A549 (cell line): Measurements from ENCODE around the gene MAML2. TPM values are rescaled to one million over a fixed set of nuclear protein-coding genes. Genes with fewer than 3 reads are reported as not detected.
A peak's percentile ranks its signal among the peaks of the same experiment; 100 is the strongest.

Experiments
- ATAC-seq, 2 experiments: fragments of 200-7000 bp in 1 of 2; fragments of >200 bp in 1 of 2; cut with Nextera tagmentation in 1 of 2; cut with Tn5 transposase in 1 of 2; 3 replicates each; pipeline versions ENCODE4 v1.8.0 to v1.9.1; 2018 to 2020; ENCODE audit warnings: mild to moderate bottlenecking in 1 of 2, moderate library complexity in 1 of 2
- CTCF ChIA-PET: fragments of 300-600 bp; sonication (Branson Sonifier 250); formaldehyde crosslinking; extraction: SDS; loops from one replicate; lab custom pipeline; 2021; ENCODE audit warnings: antibody characterized with exemption, inconsistent platforms; lab: Yijun Ruan, JAX
- POLR2A ChIA-PET: fragments of 350-600 bp; formaldehyde crosslinking; extraction: SDS; loops from one replicate; lab custom pipeline; 2021; ENCODE audit warnings: antibody characterized with exemption, inconsistent platforms; lab: Yijun Ruan, JAX
- DNase-seq, 2 experiments: peaks; one replicate each; pipeline versions ENCODE4 v3.0.0 to v3.0.0-alpha.2; 2011 to 2016; ENCODE audit warnings: low read depth in 1 of 2, low spot score in 1 of 2
- FAIRE-seq: peaks from 2 replicates; lab custom pipeline; 2011; peaks lifted over from hg19 to GRCh38; lab: Jason Lieb, UNC
- H3K27ac ChIP-seq, 2 experiments: fragments of >200 bp; sonication (Bioruptor Twin); formaldehyde crosslinking; 3 replicates each; pipeline ENCODE4 v1.5.1; 2016 to 2017
- H3K4me1 ChIP-seq: fragments of >200 bp; sonication (Bioruptor Twin); formaldehyde crosslinking; 3 replicates; pipeline ENCODE4 v1.6.1; 2016
- H3K4me2 ChIP-seq: fragments of >200 bp; sonication (Bioruptor Twin); formaldehyde crosslinking; 3 replicates; pipeline ENCODE4 v1.6.1; 2016
- H3K4me3 ChIP-seq: fragments of >200 bp; sonication (Bioruptor Twin); formaldehyde crosslinking; 3 replicates; pipeline ENCODE4 v1.5.1; 2016
- H3K9me3 ChIP-seq: fragments of >200 bp; sonication (Bioruptor Twin); formaldehyde crosslinking; 3 replicates; pipeline ENCODE4 v1.6.1; 2016
- CBX8 ChIP-seq: fragments of 200-600 bp; sonication (generic); IDR thresholded peaks from 2 replicates; pipeline ENCODE4 v1.6.1; 2016
- CEBPB ChIP-seq, 2 experiments: fragments of >200 bp in 1 of 2; sonication (Bioruptor Twin) in 1 of 2; formaldehyde crosslinking in 1 of 2; IDR thresholded peaks; 2 replicates each; pipeline ENCODE4 v1.6.1; 2012 to 2016
- CHD2 ChIP-seq: fragments of 150-350 bp; IDR thresholded peaks from 2 replicates; pipeline ENCODE4 v1.6.1; 2014; ENCODE audit warnings: low read length; ENCODE audit not compliant: partially characterized antibody
- CHD4 ChIP-seq: fragments of 200-600 bp; sonication (generic); IDR thresholded peaks from 2 replicates; pipeline ENCODE4 v1.6.1; 2016; ENCODE audit warnings: antibody characterized with exemption, mild to moderate bottlenecking, borderline replicate concordance
- EHF ChIP-seq: fragments of 250-450 bp; sonication (Bioruptor Pico); IDR thresholded peaks from 2 replicates; pipeline ENCODE4 v1.5.0; 2020; ENCODE audit warnings: mild to moderate bottlenecking
- ESRRA ChIP-seq: fragments of 150-350 bp; IDR thresholded peaks from 2 replicates; pipeline ENCODE4 v1.6.1; 2014; ENCODE audit warnings: mild to moderate bottlenecking, low read length, borderline replicate concordance
- FOSB ChIP-seq: fragments of 250-450 bp; sonication (Bioruptor Pico); IDR thresholded peaks from 2 replicates; pipeline ENCODE4 v1.5.0; 2020; ENCODE audit warnings: mild to moderate bottlenecking, moderate library complexity
- GATA3 ChIP-seq: IDR thresholded peaks from 2 replicates; pipeline ENCODE4 v1.6.1; 2012; ENCODE audit warnings: borderline replicate concordance
- HES2 ChIP-seq: fragments of >200 bp; sonication (Bioruptor Twin); formaldehyde crosslinking; IDR thresholded peaks from 2 replicates; pipeline ENCODE4 v1.6.1; 2016
- HMGXB4 ChIP-seq: fragments of 250-450 bp; sonication (Bioruptor Pico); IDR thresholded peaks from 2 replicates; pipeline ENCODE4 v1.5.0; 2021; ENCODE audit warnings: mild to moderate bottlenecking, moderate library complexity, borderline replicate concordance
- JUN ChIP-seq, 2 experiments: fragments of >200 bp; sonication (Bioruptor Twin); formaldehyde crosslinking; IDR thresholded peaks; 2 replicates in 1 of 2; 3 replicates in 1 of 2; pipeline ENCODE4 v1.6.1; 2016 to 2017
- JUNB ChIP-seq: fragments of >200 bp; sonication (Bioruptor Twin); formaldehyde crosslinking; IDR thresholded peaks from 2 replicates; pipeline ENCODE4 v1.6.1; 2016
- KDM5A ChIP-seq: fragments of 200-600 bp; sonication (generic); IDR thresholded peaks from 2 replicates; pipeline ENCODE4 v1.6.1; 2016; ENCODE audit warnings: antibody characterized with exemption, mild to moderate bottlenecking
- NFE2L2 ChIP-seq: fragments of 150-350 bp; conservative IDR thresholded peaks from 2 replicates; pipeline ENCODE4 v1.6.1; 2014; ENCODE audit warnings: low read length
- NPAS2 ChIP-seq: fragments of 250-450 bp; sonication (Bioruptor Pico); IDR thresholded peaks from 2 replicates; pipeline ENCODE4 v1.8.0; 2022; ENCODE audit warnings: mild to moderate bottlenecking, moderate library complexity, borderline replicate concordance
- RAD21 ChIP-seq, 2 experiments: fragments of >200 bp in 1 of 2; sonication (Bioruptor Twin) in 1 of 2; formaldehyde crosslinking in 1 of 2; IDR thresholded peaks in 1 of 2; conservative IDR thresholded peaks in 1 of 2; 2 replicates in 1 of 2; 3 replicates in 1 of 2; pipeline ENCODE4 v1.6.1; 2012 to 2018; ENCODE audit warnings: inconsistent platforms in 1 of 2
- RARB ChIP-seq: fragments of 250-450 bp; sonication (Bioruptor Pico); IDR thresholded peaks from 2 replicates; pipeline ENCODE4 v1.8.0; 2021; ENCODE audit warnings: mild to moderate bottlenecking, moderate library complexity
- RCOR1 ChIP-seq: fragments of 150-350 bp; IDR thresholded peaks from 2 replicates; pipeline ENCODE4 v1.6.1; 2014; ENCODE audit warnings: antibody characterized with exemption, low read length, low read depth
- REST ChIP-seq: fragments of 200-600 bp; sonication (generic); IDR thresholded peaks from 2 replicates; pipeline ENCODE4 v1.6.1; 2016; ENCODE audit warnings: antibody characterized with exemption, mild to moderate bottlenecking, moderate library complexity
- RFX5 ChIP-seq: fragments of 450-650 bp; IDR thresholded peaks from 2 replicates; pipeline ENCODE4 v1.7.1; 2014; ENCODE audit warnings: antibody characterized with exemption, mild to moderate bottlenecking, moderate library complexity
- RNF2 ChIP-seq: fragments of 200-600 bp; sonication (generic); IDR thresholded peaks from 2 replicates; pipeline ENCODE4 v1.6.1; 2016; ENCODE audit warnings: low read depth, mild to moderate bottlenecking, antibody characterized with exemption, moderate library complexity, borderline replicate concordance
- TFCP2L1 ChIP-seq: fragments of 250-450 bp; sonication (Bioruptor Pico); IDR thresholded peaks from 2 replicates; pipeline ENCODE4 v1.5.0; 2021; ENCODE audit warnings: mild to moderate bottlenecking
- USF2 ChIP-seq: fragments of 450-650 bp; IDR thresholded peaks from 2 replicates; pipeline ENCODE4 v1.6.1; 2014; ENCODE audit warnings: antibody characterized with exemption
- ZC3H11A ChIP-seq: fragments of 450-650 bp; IDR thresholded peaks from 2 replicates; pipeline ENCODE4 v1.6.1; 2014; ENCODE audit warnings: antibody characterized with exemption, mild to moderate bottlenecking
- ZFP36 ChIP-seq: fragments of 450-650 bp; IDR thresholded peaks from 2 replicates; pipeline ENCODE4 v1.6.1; 2014; ENCODE audit warnings: borderline replicate concordance; ENCODE audit not compliant: partially characterized antibody
- ZNF302 ChIP-seq: fragments of 250-450 bp; sonication (Bioruptor Pico); IDR thresholded peaks from 2 replicates; pipeline ENCODE4 v1.9.0; 2021; ENCODE audit warnings: inconsistent platforms, mild to moderate bottlenecking, moderate library complexity
- WGBS: methylation state at CpG from one replicate; pipeline ENCODE4 v1.1.6; 2017; ENCODE audit errors: missing lambda C conversion rate; 5-methylcytosine and 5-hydroxymethylcytosine counted together
- polyA plus RNA-seq, 4 experiments: library from polyadenylated mRNA; depleted of rRNA in 3 of 4; stranded (reverse); fragments of >200 nt; fragmentation: RNase III in 1 of 4; extraction: RNeasy Plus Mini Kit Qiagen cat#74134 plus additional on column Dnase treatment in 1 of 4; gene quantifications; 2 replicates in 3 of 4; 3 replicates in 1 of 4; pipeline ENCODE4 v1.2.3, GENCODE V29; 2011 to 2017

Gene MAML2
- polyA plus RNA-seq, 2 of the 4 experiments (the other 2 are of a cell fraction): 1.5 to 2.5 TPM

- TF ChIP-seq ZFP36 (no peak), ESRRA (no peak), REST (no peak), FOSB (CRISPR knock-in tag) (no peak), HES2 (no peak), TFCP2L1 (CRISPR knock-in tag) (no peak), CEBPB (IDR thresholded peaks at IDR 0.05) (no peak), RFX5 (no peak), CBX8 (no peak), CHD2 (no peak), RAD21 (conservative IDR thresholded peaks at IDR 0.05 in 1 of 2, IDR thresholded peaks at IDR 0.05 in 1 of 2) (no peak), ZNF302 (CRISPR knock-in tag) (no peak), USF2 (no peak), RCOR1 (no peak), NFE2L2 (no peak), CHD4 (no peak)
- Histone ChIP-seq H3K4me2 (no peak overlapping the region; the same call in 2 of the 3 replicates), H3K9me3 (no peaks in the 10 kb centered on the region), H3K4me1 (peaks cover 41% of the 10 kb centered on the region), H3K27ac (peak overlapping the region; percentile 1 to 67; a peak in 1 of 6 replicates), H3K4me3 (no peak overlapping the region)
- POLR2A ChIA-PET: no interaction called here
- ATAC-seq (no peak), FAIRE-seq (no peak), DNase-seq (no peak)
- CTCF ChIA-PET: no interaction called here
- WGBS: 64% methylated on average over 4 of the region's 4 CpGs
Observed at GRCh38 chr11:96257972-96258934, 84.7 kb downstream of the MAML2 start.

- POLR2A ChIA-PET: no interaction called here
- DNase-seq (no peak), ATAC-seq (no peak), FAIRE-seq (no peak)
- Histone ChIP-seq H3K4me2 (0 out of 3 replicates have a peak overlapping the region, but pooled peaks have one; percentile 2), H3K27ac (peak overlapping the region; percentile 23 to 57; a peak in 3 of 6 replicates), H3K4me3 (no peak overlapping the region), H3K9me3 (no peaks in the 10 kb centered on the region), H3K4me1 (peaks cover 31% of the 10 kb centered on the region)
- CTCF ChIA-PET: interaction anchor here (0.9 kb wide), 1 partner anchor 19 kb away, joined by 4 read pairs; no protein-coding TSS in a partner anchor
- TF ChIP-seq CHD2: no peak
- no peak for TF ChIP-seq HMGXB4 (CRISPR knock-in tag)
- TF ChIP-seq KDM5A: no peak
- no peak for TF ChIP-seq CBX8
- no peak for TF ChIP-seq EHF (CRISPR knock-in tag)
- no peak for TF ChIP-seq JUN (IDR thresholded peaks at IDR 0.05)
- no peak for TF ChIP-seq NPAS2 (CRISPR knock-in tag)
- TF ChIP-seq RARB (CRISPR knock-in tag): no peak
- no peak for TF ChIP-seq JUNB
- no peak for TF ChIP-seq ZC3H11A
- no peak for TF ChIP-seq RNF2
- no peak for TF ChIP-seq GATA3
- TF ChIP-seq REST: no peak
Observed at GRCh38 chr11:96257036-96257435, 86.0 kb downstream of the MAML2 start.
